Tibial nerve (tissue), 4 donors: ENCODE data around the gene TBC1D16. TPM values are rescaled to one million over a fixed set of nuclear protein-coding genes. Genes with fewer than 3 reads are reported as not detected.

Experiments
- DNase-seq, 2 donors: peaks; one replicate each; pipeline ENCODE4 v3.0.0-alpha.2; 2019; ENCODE audit warnings: low spot score in 2 of 2
- H3K27ac ChIP-seq, 4 donors: fragments of 200-600 bp; sonication (generic) in 3 of 4; one replicate each; pipeline ENCODE4 v1.5.1; 2017 to 2019; ENCODE audit warnings: mild to moderate bottlenecking in 1 of 4
- H3K27me3 ChIP-seq, 2 donors: fragments of 200-600 bp; sonication (generic) in 1 of 2; one replicate each; pipeline versions ENCODE4 v1.5.1 to v1.6.0; 2017 to 2019
- H3K36me3 ChIP-seq, 3 donors: fragments of 200-600 bp; sonication (generic); one replicate each; pipeline ENCODE4 v1.5.1; 2018 to 2019
- H3K4me1 ChIP-seq, 4 donors: fragments of 200-600 bp; sonication (generic) in 3 of 4; one replicate each; pipeline ENCODE4 v1.5.1; 2017 to 2019
- H3K4me3 ChIP-seq, 4 donors: fragments of 200-600 bp; sonication (generic) in 3 of 4; one replicate each; pipeline ENCODE4 v1.5.1; 2017 to 2019; ENCODE audit warnings: mild to moderate bottlenecking in 1 of 4, moderate library complexity in 1 of 4
- H3K9me3 ChIP-seq, 4 donors: fragments of 200-600 bp; sonication (generic) in 3 of 4; one replicate each; pipeline ENCODE4 v1.5.1; 2017 to 2019
- EP300 ChIP-seq, 2 donors: sonication (generic); formaldehyde crosslinking; IDR thresholded peaks; one replicate each; pipeline ENCODE4 v1.6.1; 2017; ENCODE audit warnings: antibody characterized with exemption in 2 of 2, mild to moderate bottlenecking in 1 of 2
- POLR2A ChIP-seq, 2 donors: fragments of 450-650 bp; IDR thresholded peaks; one replicate each; pipeline ENCODE4 v1.6.1; 2017; ENCODE audit warnings: antibody characterized with exemption in 2 of 2, mild to moderate bottlenecking in 2 of 2, moderate library complexity in 2 of 2
- WGBS, 2 donors: methylation state at CpG; one replicate each; pipeline ENCODE4 v1.1.5; 2018; 5-methylcytosine and 5-hydroxymethylcytosine counted together
- total RNA-seq, 4 donors: library from RNA; depleted of rRNA; stranded (reverse); fragments of >200 nt; gene quantifications; one replicate each; pipeline ENCODE4 v1.1.0, GENCODE V29; 2016
- TF ChIP-seq, protein P1 (sequence below), 5 experiments: fragments of 200-600 bp in 3 of 5; fragments of 450-650 bp in 2 of 5; sonication (generic) in 3 of 5; IDR thresholded peaks; one replicate each; pipeline ENCODE4 v1.5.1; 2016 to 2019; ENCODE audit warnings: antibody characterized with exemption in 5 of 5, mild to moderate bottlenecking in 3 of 5, moderate library complexity in 2 of 5

Gene TBC1D16
- total RNA-seq, 4 donors from 2014 or later: 48.3 to 68.4 (median 58.1) TPM

GRCh38 chr17:79950306-79950705 lies 85.4 kb downstream of the TBC1D16 start:
- no peak for DNase-seq
- H3K4me3 ChIP-seq: peak overlapping the region in 3 of 4 donors; percentile 2 to 29 (median 4)
- TF ChIP-seq, protein P1, sequence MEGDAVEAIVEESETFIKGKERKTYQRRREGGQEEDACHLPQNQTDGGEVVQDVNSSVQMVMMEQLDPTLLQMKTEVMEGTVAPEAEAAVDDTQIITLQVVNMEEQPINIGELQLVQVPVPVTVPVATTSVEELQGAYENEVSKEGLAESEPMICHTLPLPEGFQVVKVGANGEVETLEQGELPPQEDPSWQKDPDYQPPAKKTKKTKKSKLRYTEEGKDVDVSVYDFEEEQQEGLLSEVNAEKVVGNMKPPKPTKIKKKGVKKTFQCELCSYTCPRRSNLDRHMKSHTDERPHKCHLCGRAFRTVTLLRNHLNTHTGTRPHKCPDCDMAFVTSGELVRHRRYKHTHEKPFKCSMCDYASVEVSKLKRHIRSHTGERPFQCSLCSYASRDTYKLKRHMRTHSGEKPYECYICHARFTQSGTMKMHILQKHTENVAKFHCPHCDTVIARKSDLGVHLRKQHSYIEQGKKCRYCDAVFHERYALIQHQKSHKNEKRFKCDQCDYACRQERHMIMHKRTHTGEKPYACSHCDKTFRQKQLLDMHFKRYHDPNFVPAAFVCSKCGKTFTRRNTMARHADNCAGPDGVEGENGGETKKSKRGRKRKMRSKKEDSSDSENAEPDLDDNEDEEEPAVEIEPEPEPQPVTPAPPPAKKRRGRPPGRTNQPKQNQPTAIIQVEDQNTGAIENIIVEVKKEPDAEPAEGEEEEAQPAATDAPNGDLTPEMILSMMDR (IDR thresholded peaks at IDR 0.05): no peak
- no peak for TF ChIP-seq EP300 (IDR thresholded peaks at IDR 0.05)
- TF ChIP-seq POLR2A (IDR thresholded peaks at IDR 0.05): no peak
- no peaks in the 10 kb centered on the region for H3K9me3 ChIP-seq
- 49 to 62% methylated on average over 30 to 31 of the region's 31 CpGs for WGBS, 2 donors
- H3K27me3 ChIP-seq: no peaks in the 10 kb centered on the region
- H3K36me3 ChIP-seq: peaks cover 0 to 57% (median 3%) of the 10 kb centered on the region in 3 donors
- peak overlapping the region; percentile 23 to 89 (median 83) for H3K27ac ChIP-seq
- peaks cover 0 to 39% (median 21%) of the 10 kb centered on the region in 4 donors for H3K4me1 ChIP-seq

DNA sequence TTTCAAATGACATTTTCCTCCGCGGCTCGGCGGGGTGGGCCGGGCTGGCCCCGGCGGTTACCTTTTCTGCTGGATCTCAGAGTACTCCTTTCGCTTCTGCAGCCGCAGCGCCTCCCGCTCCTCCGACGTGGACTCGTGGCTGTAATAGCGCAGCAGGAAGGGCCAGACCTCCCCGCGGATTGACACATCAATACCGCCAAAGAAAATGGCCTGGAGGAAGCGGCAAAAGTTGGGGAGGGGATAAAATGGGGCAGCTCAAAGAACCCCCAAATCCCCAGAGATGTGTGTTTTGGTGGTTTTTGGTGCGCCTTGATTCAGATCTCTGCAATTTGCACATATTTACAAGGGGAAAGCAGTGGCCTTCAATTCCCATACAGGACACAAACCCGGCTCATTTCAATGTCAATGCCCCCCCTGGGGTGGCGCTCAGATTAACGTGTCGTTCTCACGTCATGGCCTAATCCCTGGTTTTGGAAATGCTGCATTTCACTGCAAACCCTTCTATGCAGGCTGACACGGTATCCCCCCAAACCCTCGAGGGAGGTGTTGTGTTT lies 85.9 kb downstream of the TBC1D16 start:
- no peak for DNase-seq
- TF ChIP-seq EP300 (IDR thresholded peaks at IDR 0.05) (no peak), POLR2A (IDR thresholded peaks at IDR 0.05) (no peak)
- TF ChIP-seq, protein P1 (IDR thresholded peaks at IDR 0.05): no peak
- Histone ChIP-seq H3K9me3 (no peaks in the 10 kb centered on the region), H3K27ac (peak overlapping the region in 3 of 4 donors; percentile 23 to 89 (median 89)), H3K36me3 (peaks cover 0 to 60% (median 3%) of the 10 kb centered on the region in 3 donors), H3K4me1 (peaks cover 0 to 39% (median 21%) of the 10 kb centered on the region in 4 donors), H3K4me3 (peak overlapping the region in 1 of 4 donors; percentile 4), H3K27me3 (no peaks in the 10 kb centered on the region)
- whole genome bisulfite sequencing, 2 donors: 76 to 84% methylated on average over 27 of the region's 27 CpGs

- H3K4me1 ChIP-seq: peaks cover 0 to 39% (median 21%) of the 10 kb centered on the region in 4 donors
- no peak overlapping the region for H3K4me3 ChIP-seq
- WGBS, 2 donors: 75 to 85% methylated on average over 24 to 29 of the region's 29 CpGs
- peak overlapping the region in 2 of 4 donors; percentile 42 to 62 for H3K27ac ChIP-seq
- H3K27me3 ChIP-seq: no peaks in the 10 kb centered on the region
- DNase-seq: no peak
- TF ChIP-seq POLR2A (IDR thresholded peaks at IDR 0.05) (no peak), EP300 (IDR thresholded peaks at IDR 0.05) (no peak)
- peaks cover 0 to 62% (median 7%) of the 10 kb centered on the region in 3 donors for H3K36me3 ChIP-seq
- H3K9me3 ChIP-seq: no peaks in the 10 kb centered on the region
Observed at GRCh38 chr17:79948945-79949655, 86.6 kb downstream of the TBC1D16 start.

DNA sequence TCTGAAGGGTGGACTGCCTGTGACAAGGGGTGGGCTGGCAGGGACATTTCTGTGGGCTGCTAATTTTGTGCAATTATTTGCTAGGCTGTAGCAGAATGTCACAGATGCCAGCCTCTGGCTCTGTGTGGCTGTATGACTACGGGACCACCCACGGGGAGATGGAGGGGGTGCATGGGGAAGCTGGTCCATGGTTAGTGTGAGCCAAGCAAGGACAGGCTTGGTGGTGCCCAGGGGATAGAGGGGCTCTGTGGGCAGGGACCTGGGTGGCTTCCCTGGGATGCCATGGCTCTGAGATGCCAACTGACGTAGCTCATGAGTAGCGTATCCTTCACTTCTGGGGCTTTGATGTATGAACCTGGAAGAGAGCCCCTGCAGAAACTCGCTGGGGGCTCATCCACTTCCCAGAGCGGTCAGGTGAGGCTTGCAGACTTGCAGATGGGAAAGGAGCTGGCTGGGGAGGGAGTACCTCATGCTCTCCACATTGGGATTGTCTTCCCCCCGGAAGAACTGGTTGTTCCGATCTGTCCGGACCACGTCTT lies 87.2 kb downstream of the TBC1D16 start:
- Histone ChIP-seq H3K27ac (peak overlapping the region in 2 of 4 donors; percentile 16 to 42), H3K4me3 (no peak overlapping the region), H3K9me3 (no peaks in the 10 kb centered on the region), H3K27me3 (no peaks in the 10 kb centered on the region), H3K4me1 (peaks cover 0 to 39% (median 21%) of the 10 kb centered on the region in 4 donors), H3K36me3 (peaks cover 0 to 68% (median 11%) of the 10 kb centered on the region in 3 donors)
- no peak for DNase-seq
- WGBS, 2 donors: 78 to 83% methylated on average over 9 to 10 of the region's 10 CpGs
- TF ChIP-seq, protein P1 (IDR thresholded peaks at IDR 0.05): no peak
- TF ChIP-seq POLR2A (IDR thresholded peaks at IDR 0.05) (no peak), EP300 (IDR thresholded peaks at IDR 0.05) (no peak)

GRCh38 chr17:79947351-79948031 lies 88.2 kb downstream of the TBC1D16 start:
- TF ChIP-seq EP300 (IDR thresholded peaks at IDR 0.05) (no peak), POLR2A (IDR thresholded peaks at IDR 0.05) (no peak)
- TF ChIP-seq, protein P1 (IDR thresholded peaks at IDR 0.05): no peak
- Histone ChIP-seq H3K4me1 (peaks cover 0 to 39% (median 16%) of the 10 kb centered on the region in 4 donors), H3K27me3 (no peaks in the 10 kb centered on the region), H3K9me3 (no peaks in the 10 kb centered on the region), H3K36me3 (peaks cover 0 to 78% (median 11%) of the 10 kb centered on the region in 3 donors), H3K4me3 (no peak overlapping the region), H3K27ac (no peak overlapping the region)
- WGBS, 2 donors: 92% methylated on average over 22 to 29 of the region's 31 CpGs
- DNase-seq: no peak
